ENCODE results near the gene TNNC1. TPM values are rescaled to one million over a fixed set of nuclear protein-coding genes. Genes with fewer than 3 reads are reported as not detected.

TNNC1 gene
- total and polyA plus RNA-seq, 10 of the 15 experiments (the other 5 are each of a cell fraction or from before 2014, with no cell fraction given), result 0.13 to 1.3 (median 0.53) TPM; not detected in 2

GRCh38 chr3:52446042-52446441 lies 7.8 kb downstream of the TNNC1 start:
- Histone ChIP-seq H4K20me1 (ENCODE audit: control insufficient read depth, insufficient read depth) (no peaks in the 10 kb centered on the region), H3K27ac (ENCODE audit: control insufficient read depth, insufficient read depth) (no peak overlapping the region), H2AFZ (ENCODE audit: control insufficient read depth, low read depth, low read length) (no peak overlapping the region), H3K9ac (ENCODE audit: control insufficient read depth, insufficient read depth, low read length) (no peak overlapping the region), H3K79me2 (ENCODE audit: control insufficient read depth, insufficient read depth, low read length) (no peaks in the 10 kb centered on the region), H3K4me3 (no peak overlapping the region), H3K4me2 (ENCODE audit: control insufficient read depth, insufficient read depth) (no peak overlapping the region), H3K36me3 (ENCODE audit: control insufficient read depth in 2 of 2, insufficient read depth in 2 of 2, low read length in 1 of 2) (no peaks in the 10 kb centered on the region), H3K9me3 (replicated peaks; ENCODE audit: control insufficient read depth, insufficient read depth, low read length) (no peaks in the 10 kb centered on the region), H3K4me1 (ENCODE audit: control insufficient read depth, insufficient read depth, low read length) (no peaks in the 10 kb centered on the region), H3K27me3 (replicated peaks in 1 of 2; ENCODE audit: control insufficient read depth in 2 of 2, insufficient read depth in 2 of 2, low read length in 1 of 2) (no peaks in the 10 kb centered on the region)
- ChIA-PET SMC1A (ENCODE audit: uncharacterized antibody, unreplicated experiment) (interaction anchor here (0.9 to 2.7 kb wide), 11 partner anchors 8 to 221 kb away, joined by 3 to 14 read pairs (median 4); partner anchors contain the start of gene TLR9), POLR2A (interaction anchor here (0.8 to 1.4 kb wide), 2 partner anchors 12 to 33 kb away, joined by 4 read pairs; no protein-coding TSS in a partner anchor), CTCF (interaction anchor here (0.6 to 6.6 kb wide), 21 partner anchors 11 to 244 kb away, joined by 3 to 147 read pairs (median 4); partner anchors contain the start of genes GLYCTK and TLR9), RAD21 (ENCODE audit: unreplicated experiment) (interaction anchor here (1.0 to 5.8 kb wide), 9 partner anchors 18 to 444 kb away, joined by 3 to 63 read pairs (median 6); no protein-coding TSS in a partner anchor)
- 58% methylated on average over 4 of the region's 4 CpGs for WGBS (ENCODE audit: insufficient coverage, insufficient replicate concordance, low lambda C conversion rate, missing lambda C conversion rate)
- intact Hi-C loops (cut with micrococcal nuclease; ENCODE audit: unreplicated experiment), result loop anchor here (5.0 kb wide), 2 partner anchors 154 to 224 kb away; no protein-coding TSS in a partner anchor
- DNase-seq (ENCODE audit: low read depth, low spot score), result no peak
- in situ Hi-C loops (cut with MboI), result no loop called here
- ATAC-seq, result no peak
- no peak for FAIRE-seq
- TF ChIP-seq ASH2L (IDR thresholded peaks at IDR 0.05; ENCODE audit: borderline replicate concordance, low read depth) (no peak), ZBTB4 (CRISPR knock-in tag; IDR thresholded peaks at IDR 0.05) (no peak), TCF3 (IDR thresholded peaks at IDR 0.05; ENCODE audit: borderline replicate concordance, insufficient read depth, low read depth, low read length) (no peak), ZNF274 (IDR thresholded peaks at IDR 0.05; ENCODE audit: insufficient read depth, insufficient read length) (no peak), PRDM15 (CRISPR knock-in tag; IDR thresholded peaks at IDR 0.05) (no peak)
- TF ChIP-seq, protein P1, sequence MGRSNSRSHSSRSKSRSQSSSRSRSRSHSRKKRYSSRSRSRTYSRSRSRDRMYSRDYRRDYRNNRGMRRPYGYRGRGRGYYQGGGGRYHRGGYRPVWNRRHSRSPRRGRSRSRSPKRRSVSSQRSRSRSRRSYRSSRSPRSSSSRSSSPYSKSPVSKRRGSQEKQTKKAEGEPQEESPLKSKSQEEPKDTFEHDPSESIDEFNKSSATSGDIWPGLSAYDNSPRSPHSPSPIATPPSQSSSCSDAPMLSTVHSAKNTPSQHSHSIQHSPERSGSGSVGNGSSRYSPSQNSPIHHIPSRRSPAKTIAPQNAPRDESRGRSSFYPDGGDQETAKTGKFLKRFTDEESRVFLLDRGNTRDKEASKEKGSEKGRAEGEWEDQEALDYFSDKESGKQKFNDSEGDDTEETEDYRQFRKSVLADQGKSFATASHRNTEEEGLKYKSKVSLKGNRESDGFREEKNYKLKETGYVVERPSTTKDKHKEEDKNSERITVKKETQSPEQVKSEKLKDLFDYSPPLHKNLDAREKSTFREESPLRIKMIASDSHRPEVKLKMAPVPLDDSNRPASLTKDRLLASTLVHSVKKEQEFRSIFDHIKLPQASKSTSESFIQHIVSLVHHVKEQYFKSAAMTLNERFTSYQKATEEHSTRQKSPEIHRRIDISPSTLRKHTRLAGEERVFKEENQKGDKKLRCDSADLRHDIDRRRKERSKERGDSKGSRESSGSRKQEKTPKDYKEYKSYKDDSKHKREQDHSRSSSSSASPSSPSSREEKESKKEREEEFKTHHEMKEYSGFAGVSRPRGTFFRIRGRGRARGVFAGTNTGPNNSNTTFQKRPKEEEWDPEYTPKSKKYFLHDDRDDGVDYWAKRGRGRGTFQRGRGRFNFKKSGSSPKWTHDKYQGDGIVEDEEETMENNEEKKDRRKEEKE (IDR thresholded peaks at IDR 0.05), result no peak
- no TSS peak for BruUV-seq (replicated peaks)
